Measurements from ENCODE around the gene SORD.
"Not testable (repeated sequence)": the region's sequence is repeated elsewhere in the genome, so short reads cannot be mapped to it uniquely, and the experiment has no call there.

Gene SORD

DNA sequence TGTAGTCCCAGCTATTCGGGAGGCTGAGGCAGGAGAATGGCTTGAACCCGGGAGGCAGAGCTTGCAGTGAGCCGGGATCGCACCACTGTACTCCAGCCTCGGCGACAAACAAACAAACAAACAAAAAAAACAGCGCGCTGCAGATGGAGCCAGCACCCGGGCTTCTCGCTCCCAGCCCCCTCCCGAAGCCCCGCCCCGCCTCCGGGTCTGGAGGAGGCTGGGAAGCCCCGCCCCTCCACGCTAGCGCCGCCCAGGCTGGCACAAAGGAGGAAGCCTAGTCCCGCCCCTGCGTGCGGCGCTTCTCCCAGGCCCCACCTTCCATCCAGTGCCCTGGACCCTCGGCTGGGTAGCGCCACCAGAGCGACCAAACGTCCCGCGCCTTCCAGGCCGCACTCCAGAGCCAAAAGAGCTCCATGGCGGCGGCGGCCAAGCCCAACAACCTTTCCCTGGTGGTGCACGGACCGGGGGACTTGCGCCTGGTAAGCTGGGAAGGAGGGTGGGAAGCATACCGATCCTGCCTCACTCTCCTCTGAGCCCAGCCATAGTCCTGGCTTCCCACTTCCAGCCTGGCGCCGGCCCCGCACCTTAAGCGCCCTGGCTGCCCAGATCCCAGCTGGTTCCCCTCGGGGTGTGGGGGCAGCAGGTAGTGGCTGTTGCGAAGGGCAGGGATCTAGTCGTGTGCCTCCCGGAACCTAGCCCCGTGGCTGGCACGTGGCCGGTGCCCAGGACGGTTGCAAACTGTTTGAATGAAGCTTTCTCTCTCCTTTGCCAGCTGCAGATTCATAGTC, at the start of gene SORD:
Gene SORD (plus strand): TSS at position 325 of the 788 bp plus-strand sequence. CDS start 89 bp downstream, at position 414.
- FAIRE-seq, result no peak

DNA sequence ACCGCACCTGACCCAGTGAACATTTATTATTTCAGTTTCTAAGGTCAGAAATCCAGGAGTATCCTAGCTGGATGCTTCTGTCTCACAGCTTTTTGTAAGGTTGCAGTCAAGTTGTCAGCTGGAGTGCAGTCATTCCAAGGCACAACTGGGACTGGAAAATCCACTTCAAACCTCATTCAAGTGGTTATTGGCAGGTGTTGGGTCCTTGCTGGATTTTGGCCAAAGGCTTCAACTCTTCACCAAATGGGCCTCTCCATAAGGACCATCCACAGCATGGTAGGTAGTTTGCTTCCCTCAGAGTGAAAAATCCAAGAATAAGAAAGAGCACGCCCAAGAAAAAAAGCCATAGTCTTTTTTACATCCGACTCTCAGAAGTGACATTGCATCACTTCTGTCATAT, 46.8 kb upstream of the SORD start:
- not testable (repeated sequence) for FAIRE-seq

DNA sequence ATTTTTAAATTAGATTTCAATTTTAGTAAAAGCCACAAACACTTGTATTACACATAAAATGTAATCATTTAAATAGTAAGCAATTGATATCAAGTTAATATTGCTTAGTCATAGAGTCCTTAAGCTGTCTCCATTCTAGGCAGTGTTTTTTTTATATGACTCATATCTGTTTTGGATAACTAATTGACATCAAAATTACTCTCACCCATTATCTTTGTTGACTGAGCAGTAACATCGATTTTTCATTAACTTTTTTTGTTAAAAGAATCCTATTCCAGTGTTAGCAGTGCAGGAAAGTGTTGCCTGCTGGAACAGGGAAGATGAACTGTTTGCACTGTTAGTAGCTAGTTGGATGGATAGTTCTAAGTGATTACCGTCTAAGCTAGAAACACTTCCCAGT, 45.2 kb upstream of the SORD start:
- FAIRE-seq, result not testable (repeated sequence)

DNA sequence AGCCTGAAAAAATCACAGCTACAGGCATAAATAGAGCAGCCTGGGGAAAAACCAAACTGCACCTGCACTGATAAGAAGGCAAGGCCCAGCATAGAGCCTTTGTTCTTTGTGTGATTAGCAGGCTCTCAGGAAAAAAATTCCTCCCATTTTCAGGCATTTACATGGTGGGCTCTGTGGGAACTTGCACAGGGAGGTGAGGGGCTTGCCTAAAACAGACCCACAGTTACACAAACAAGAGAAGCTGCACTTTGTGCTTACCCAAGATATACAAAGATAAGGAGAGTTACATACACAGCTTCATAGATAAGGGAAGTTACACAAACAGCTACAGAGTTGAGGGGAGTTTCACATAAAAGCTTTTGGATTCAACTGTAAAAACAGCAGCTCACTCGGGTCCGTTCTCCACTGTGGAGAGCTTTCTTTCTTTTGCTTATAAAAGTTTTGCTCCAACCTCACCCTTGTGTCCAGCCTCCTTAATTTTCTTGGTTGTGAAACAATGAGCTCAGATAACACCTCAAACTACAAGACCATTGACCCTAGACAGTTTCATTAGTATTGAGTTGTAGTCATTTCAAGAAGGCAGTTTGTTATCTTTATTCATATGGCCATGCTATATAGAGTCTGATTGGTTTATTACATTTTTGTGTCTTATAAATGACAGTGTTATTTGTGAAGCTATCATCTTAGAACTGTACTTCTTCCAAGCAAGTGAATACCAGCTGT, 43.2 kb upstream of the SORD start:
- not testable (repeated sequence) for FAIRE-seq

DNA sequence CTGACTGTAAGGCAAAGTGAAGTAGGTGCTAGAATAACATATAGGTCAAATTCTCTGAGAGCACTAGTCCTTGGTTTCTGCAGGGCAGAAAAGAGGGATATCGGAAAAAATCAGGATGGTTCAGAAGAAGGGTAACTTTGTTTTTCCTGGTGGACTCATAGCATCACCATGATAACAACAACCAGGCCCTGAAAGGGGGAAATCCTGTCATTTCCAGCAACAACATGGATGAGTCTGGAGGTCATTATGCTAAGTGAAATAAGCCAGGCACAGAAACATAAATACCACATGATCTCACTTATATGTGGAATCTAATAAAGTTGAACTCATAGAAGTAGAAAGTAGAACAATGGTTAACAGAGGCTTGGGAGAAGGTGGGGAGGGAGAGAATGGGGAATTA, 38.9 kb upstream of the SORD start:
- FAIRE-seq, result not testable (repeated sequence)

DNA sequence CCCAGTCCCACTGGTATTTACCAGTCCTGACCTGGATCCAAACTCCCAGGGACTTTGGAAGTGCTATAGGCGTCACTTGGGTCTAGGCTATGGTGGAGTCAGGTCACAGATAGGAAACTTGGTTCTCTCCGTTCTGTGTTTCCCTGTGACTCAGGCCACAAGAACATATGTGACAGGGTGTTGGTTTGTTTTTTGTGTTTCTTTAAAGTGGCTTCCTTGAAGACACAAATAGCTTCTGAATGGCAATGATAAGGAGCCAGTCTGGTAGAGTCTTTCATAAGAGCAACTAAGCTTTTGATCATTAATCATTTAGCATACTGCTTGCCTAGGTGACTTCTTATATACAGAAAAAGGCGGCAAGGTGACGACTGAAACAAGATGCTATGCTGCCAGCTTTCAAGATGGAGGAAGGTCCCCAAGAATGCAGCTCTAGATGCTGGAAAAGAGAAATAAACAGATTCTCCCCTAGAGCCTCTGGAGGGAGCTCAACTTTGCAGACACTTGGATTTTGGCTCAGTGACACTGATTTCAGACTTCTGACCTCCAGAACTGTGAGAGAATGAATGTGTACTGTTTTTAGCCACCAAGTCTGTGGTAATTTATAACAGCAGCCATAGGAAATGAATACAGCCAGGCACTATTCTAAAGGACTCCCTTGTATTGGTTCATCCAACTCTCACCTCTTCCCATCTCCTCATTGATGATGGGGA, 36.5 kb upstream of the SORD start:
- FAIRE-seq, result not testable (repeated sequence)

DNA sequence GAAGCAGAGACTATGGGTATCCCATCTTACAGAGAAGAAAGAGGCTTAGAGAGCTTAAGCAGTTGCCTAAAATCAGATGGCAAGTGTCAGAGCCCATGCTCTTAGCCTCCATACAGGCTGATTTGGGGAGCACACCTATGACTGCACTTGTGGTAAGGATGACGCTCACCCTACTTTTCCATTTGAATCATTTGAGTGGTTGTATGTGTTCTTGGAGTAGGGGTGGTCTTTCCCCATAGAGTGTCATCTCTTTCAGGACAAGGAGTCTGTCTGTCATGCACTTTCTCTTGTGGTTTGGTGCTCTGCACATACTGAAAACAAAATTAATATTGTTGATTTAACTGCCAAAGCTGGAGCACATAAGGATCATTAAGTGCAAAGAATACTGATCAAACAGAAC, 35.3 kb upstream of the SORD start:
- not testable (repeated sequence) for FAIRE-seq

DNA sequence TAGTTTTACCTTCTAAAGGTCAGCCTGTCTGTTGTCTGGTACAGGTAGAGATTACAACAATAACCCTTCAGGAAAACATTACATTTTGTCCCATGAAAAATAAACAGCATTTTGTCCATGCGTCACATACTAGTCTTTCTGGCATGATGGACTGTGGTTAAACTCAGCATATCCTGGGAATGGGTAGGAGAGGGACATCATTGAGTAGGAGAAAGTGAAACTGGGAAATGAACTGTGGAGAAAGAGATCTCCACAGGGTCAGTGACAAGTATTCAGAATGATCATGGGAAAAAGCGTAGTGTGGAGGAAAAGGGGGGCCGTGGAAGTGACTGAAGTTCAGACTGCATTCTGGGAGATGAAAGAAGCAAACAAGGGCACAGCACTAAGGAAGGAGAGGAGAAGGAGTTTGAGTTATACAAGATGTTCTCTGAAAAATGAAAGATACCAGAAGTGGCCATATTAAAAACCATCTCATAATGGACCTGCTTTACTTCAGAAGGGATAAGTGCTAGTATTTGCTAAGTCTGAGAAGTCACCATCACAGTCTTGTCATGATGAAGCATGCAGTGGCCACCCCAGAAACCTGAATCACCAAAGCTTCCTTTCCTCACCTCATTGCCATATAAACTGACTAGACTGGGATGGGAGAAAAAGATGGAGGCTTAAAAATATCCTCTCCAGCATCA, 34.7 kb upstream of the SORD start:
- FAIRE-seq, result not testable (repeated sequence)

- FAIRE-seq, result not testable (repeated sequence)
Measured at GRCh38 chr15:44988870-44989219, 34.1 kb upstream of the SORD start.

DNA sequence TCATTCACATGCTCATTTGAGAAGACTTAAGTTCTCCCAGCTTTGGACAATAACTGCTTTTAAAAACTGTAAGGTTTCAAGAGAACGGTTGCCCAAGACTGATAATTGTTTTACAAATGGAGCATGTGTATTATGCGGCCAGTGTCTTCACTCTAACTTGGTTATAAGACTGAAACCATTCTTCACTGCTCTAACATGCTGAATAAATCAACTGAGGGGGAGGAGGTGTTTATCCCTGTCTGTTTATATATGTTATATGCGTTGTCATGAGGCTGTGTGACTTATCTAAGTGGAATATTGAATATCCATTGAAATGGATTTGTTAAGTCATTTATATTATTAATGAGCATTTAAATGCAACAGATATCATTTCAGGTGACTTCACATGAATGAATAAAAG, 25.4 kb upstream of the SORD start:
- not testable (repeated sequence) for FAIRE-seq

DNA sequence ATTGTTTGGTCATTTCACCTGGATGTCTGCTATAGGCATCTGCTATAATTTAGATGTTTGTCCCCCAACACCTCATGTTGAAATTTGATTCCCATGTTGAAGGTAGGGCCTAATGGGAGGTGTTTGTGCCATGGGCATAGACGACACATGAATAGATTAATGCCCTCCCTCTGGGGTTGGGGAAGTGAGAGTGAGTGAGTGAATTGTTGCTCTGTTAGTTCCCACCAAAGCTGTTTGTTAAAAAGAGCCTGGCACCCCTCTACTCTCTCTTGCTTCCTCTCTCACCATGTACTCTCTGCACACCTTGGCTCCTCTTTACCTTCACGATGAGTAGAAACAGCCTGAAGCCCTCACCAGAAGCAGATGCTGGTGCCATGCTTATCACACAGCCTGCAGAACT, 23.9 kb upstream of the SORD start:
- FAIRE-seq, result no peak

DNA sequence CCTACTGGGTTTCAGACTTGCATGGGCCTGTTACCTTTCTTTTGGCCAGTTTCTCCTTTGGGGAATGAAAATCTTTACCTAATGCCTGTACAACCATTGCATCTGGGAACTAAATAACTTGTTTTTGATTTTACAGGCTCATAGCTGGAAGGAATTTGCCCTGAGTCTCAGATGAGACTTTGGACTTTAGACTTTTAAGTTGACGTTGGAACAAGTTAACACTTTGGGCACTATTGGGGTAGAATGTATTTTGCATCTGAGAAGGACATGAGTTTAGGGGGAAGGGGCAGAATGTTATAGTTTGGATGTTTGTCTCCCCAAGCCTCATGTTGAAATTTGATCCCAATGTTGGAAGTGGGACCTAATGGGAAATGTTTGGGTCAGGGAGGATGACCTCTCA, 21.8 kb upstream of the SORD start:
- FAIRE-seq, result not testable (repeated sequence)

GRCh38 chr15:45003731-45004410, 19.1 kb upstream of the SORD start:
- FAIRE-seq, result not testable (repeated sequence)

- not testable (repeated sequence) for FAIRE-seq
Measured at GRCh38 chr15:45004590-45005175, 18.3 kb upstream of the SORD start.

- no peak for FAIRE-seq
Measured at GRCh38 chr15:45009046-45009445, 13.9 kb upstream of the SORD start.

DNA sequence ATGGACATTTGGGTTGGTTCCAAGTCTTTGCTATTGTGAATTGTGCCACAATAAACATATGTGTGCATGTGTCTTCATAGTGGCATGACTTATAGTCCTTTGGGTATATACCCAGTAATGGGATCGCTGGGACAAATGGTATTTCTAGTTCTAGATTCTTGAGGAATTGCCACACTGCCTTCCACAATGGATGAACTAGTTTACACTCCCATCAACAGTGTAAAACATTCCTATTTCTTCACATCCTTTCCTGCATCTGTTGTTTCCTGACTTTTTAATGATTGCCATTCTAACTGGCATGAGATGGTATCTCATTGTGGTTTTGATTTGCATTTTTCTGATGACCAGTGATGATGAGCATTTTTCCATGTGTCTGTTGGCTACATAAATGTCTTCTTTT, 7.9 kb upstream of the SORD start:
- FAIRE-seq, result not testable (repeated sequence)

GRCh38 chr15:45020222-45020900, 2.6 kb upstream of the SORD start:
- FAIRE-seq, result not testable (repeated sequence)

- FAIRE-seq, result not testable (repeated sequence)
Measured at GRCh38 chr15:45020901-45021259, 2.1 kb upstream of the SORD start.

GRCh38 chr15:45021348-45021747, 1.6 kb upstream of the SORD start:
- no peak for FAIRE-seq

DNA sequence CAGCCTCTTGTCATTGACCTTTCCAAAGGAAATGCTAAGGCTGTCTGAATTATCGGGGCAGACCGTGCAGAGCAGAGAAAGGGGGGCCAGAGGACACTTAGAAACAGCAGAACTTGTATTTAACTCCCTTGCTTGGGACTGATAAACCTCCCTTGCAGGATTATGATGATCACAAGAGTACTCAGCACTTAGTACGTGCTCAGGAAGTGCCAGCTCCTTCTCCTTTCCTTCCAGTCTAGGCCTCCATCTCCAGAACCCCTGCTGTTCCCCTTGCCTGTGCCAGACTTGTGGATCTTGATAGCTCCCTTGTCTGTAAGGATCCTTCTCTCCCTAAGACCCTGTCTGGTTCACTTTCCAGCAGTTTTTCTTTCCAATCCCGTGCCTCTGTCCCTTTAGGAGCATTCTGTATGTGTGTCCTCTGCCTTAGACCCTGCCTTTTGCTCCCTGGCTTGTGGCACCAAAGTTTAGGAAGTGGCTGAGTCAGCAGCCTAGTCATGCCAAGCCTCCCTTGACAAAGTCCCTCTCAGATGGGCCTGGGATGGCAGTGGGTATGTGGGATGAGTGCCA, 747 bp downstream of the SORD start:
- FAIRE-seq, result no peak

DNA sequence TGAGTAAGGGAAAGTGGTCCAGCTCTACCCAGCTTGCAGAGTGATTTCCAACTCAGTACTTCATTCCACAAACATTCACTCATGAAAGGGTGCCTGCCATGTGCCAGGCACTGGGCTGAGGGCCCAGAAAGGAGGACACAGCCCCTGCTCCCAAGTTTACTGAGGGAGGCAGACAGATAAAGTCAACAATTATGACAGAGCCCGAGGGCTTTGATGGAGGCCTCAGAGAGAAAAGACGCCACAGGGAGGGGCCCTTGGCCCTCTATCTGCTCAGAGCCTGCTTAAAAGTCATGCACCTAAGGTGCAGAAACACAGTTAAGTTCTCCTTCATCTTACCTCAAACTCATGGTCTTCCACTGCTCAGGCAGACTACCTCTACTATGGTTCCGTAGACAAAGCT, 1.7 kb downstream of the SORD start:
- FAIRE-seq, result not testable (repeated sequence)
